A172 (cell line): ENCODE measurements around the gene TOB2. TPM values are rescaled to one million over a fixed set of nuclear protein-coding genes. Genes with fewer than 3 reads are reported as not detected.

Experiments
- DNase-seq: peaks from one replicate; pipeline ENCODE4 v3.0.0-alpha.2; 2015; ENCODE audit warnings: low spot score
- total RNA-seq: library from RNA; depleted of rRNA; stranded (reverse); fragments of >200 nt; shearing (Covaris generic); gene quantifications from 2 replicates; pipeline ENCODE4 v1.2.3, GENCODE V29; 2014; rRNA removed

The TOB2 gene
- 6.2 and 7.2 TPM in 2 replicates for total RNA-seq

DNA sequence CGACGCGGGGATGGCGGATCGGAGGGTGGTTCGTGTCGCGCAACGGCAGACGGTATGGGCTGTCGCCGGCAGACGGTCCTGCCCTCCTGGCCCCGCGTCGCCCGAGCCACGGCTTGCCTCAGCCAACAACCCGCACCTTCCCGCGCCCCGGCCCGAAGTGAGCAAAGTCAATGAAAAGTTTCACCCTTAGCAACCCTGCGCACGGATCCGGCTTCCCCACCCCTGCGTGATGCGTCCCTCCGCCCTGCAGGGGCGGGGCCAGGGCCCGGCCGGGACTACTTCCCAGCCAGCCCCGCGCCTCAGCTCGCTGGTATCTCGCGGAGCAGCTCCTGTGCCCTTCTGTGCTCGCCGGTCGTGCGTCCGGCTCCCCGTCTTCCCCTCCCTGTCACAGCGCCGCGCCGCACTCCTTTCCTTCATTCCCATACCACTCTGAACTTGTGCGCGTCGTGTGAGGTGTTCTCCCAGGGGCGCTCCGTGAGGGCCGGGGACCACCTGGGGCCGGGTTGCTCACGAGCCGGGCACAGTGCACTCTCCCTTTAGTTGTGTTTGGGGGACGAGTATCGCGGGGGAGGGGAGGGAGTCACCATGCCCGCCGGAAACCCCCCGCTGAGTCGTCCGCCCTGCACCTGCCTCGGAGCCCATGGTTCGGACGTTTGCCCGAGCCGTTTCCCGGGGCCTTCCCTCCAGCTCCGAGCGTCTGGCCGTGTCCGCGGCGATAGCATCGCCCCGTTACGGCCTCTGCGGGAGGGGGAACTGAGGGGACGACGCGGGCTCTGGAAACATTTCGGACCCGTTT, at the start of gene TOB2:
Gene TOB2, minus strand, starts transcription at position 163 of the 796 bp plus-strand sequence. CDS start 9,456 bp downstream, outside the sequence.
- peak; percentile 74 for DNase-seq

DNA sequence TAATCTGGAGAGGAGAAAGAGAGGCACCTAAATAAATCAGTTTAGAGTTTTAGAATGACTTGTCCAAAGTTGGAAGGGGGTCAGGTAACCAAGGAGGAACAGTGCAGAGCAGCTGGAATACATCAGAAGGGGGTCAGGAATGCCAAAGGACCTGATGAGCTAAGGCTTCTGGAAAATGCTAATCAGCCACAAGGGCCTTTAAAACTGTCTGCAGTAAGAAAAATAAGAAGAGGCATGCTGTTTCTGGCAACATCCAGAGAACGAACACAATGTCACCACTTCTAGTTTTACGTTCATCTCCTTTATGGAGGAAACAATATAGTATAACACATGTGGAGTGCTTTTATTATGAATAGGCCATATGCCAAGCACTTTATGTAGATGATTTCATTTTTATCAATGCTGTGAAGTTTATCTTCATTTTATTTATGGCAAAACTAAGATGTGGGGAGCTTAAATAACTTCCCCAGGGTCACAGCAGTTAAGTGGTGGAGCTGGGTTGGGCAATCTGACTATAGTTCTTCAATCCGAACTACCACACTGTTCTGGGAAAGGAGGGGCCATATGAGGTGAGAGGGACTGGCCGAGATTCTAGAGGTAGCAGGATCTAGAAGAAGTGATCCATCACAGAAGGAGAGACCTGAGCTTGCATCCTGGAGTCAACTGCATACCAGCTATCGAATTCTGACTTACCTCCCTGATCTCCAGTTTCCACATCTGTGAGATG, 44.9 kb upstream of the TOB2 start:
- no peak for DNase-seq

DNA sequence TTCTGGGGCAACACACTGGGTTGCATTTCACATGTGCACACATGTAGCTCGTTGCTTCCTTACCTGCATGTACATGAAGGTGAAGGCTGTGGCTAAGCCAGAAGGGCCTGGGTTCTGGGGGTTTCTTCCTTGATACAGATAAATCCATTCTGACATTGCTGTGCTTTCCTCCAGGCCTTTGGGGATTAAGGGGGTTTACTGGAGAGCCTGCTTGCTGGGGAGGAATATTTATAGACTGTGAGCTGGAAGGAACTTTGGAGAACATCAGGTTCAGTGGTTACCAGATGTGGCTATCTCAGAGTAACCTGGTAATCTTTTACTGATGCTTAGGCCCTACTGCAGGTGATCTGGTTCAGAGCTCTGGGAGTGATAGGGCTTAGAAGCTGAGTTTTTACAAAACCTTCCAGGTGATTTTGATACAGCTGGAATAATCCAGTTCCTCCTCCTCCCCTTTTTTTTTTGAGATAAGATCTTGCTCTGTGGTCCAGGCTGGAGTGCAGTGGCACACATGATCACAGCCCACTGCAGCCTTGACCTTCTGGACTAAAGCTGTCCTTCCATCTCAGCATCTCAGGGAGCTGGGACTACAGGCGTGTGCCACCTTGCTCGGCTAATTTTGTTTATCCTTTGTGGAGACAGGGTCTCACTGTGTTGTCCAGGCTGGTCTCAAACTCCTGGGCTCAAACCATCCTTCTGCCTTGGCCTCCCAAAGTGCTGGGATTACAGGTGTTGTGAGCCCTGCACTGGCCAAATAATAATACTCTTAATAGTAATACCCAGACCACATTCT, 42.2 kb upstream of the TOB2 start:
- no peak for DNase-seq

- DNase-seq, result no peak
These were observed 41.5 kb upstream of the TOB2 start for GRCh38 chr22:41488076-41488475.

DNA sequence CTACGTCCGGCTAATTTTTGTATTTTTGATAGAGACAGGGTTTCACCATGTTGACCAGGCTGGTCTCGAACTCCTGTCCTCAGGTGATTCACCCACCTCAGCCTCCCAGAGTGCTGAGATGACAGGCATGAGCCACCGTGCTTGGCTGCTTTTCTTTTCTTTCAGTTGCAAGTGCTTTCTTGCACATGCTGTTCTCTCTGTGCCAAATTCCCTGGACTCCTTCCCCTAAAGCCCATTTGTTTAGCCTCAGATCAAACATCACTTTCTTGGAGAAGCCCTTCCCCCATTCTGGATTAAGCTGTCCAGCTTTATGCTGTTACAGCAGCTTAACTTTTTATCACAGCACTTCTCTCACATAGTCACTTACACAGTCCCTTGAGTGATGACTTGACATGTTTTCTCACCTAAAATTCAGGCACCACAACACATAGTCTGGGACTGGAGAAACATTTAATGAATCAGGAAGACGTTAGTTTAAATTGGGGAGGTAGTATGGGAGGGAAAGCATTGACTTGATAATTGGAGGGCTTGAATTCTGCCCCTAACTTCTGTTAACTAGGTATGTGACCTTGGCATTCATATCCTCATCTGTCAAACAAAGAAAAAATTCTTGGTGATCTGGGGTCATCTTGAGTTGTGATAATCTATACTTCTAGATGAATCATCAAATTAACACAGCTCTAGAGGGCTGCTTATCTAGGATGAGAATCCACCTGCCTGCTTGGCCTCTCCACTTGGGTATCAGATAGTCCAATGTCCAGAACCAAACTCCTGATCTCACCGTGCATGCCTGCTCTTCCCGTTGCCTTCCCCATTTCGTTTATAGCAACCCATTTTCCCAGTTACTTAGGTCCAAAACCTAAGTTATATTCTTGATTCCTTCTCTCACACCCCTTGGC, 40.7 kb upstream of the TOB2 start:
- DNase-seq, result no peak

DNA sequence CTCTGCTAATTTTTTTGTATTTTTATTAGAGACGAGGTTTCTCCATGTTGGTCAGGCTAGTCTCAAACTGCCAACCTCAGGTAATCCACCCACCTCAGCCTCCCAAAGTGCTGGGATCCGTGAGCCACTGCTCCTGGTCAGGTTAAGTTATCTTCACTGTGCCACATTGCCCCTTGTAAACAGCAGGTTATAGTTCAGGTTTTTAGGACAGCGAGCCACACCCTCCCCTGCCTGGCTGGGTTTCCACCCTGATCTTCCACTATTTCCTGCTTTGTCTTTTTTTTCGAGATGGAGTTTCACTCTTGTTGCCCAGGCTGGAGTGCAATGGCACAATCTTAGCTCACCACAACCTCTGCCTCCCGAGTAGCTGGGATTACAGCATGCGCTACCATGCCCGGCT, 38.4 kb upstream of the TOB2 start:
- DNase-seq, result no peak

- peak; percentile 16 for DNase-seq
These were observed 35.8 kb upstream of the TOB2 start for GRCh38 chr22:41482319-41482935.

DNA sequence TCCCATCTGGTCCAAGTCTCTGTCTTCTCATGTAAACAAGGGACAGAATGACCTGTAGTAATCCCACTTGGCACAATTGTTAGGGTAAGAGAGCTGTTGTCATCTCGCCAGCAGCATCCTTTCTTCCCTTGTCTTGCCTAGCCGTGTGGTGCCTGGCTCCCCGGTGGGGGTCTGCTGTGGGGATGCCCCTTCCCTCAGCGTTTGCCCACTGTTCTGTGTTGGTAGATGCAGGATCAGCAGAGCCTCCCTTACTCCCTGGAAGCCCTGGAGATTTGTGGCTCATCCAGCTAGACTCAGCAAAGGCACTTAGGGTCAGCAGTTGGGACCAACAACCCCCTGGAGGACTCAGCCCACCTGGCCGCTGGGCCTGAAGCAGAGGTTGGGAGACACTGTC, 35.3 kb upstream of the TOB2 start:
- DNase-seq, result no peak

DNA sequence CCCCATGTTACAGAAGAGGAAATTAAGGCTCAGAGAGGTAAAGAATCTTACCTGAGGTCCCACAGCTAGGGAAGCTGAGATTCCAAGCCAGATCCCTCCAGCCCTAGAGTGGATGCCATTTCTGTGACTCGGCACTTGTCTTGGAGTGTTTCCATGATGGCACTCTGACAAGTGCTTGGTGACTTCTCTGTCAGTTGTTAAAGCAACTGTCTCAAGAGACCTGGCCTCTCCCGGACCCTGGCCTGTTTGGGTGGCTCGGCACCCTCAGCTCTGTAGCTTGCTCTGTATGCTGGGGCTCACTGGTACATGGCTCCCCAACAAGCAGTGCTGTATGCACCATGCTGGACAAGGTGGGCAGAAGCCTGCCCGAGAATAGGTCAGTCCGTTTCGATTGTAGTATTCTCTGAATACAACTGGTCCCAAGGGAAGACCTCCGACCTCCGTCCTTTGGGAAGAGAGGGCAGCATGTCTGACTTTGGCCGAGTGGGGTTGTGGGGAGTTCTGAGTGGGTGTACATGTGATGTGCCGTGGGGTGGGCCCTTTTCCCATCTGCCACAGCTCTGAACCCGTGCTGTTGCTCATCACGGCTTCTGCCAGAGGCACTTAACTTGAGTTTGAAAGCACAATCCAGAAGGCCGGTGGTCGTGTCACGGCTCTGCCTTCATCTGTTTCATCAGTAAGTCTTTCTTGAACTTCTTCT, 34.7 kb upstream of the TOB2 start:
- DNase-seq, result peak; percentile 36

DNA sequence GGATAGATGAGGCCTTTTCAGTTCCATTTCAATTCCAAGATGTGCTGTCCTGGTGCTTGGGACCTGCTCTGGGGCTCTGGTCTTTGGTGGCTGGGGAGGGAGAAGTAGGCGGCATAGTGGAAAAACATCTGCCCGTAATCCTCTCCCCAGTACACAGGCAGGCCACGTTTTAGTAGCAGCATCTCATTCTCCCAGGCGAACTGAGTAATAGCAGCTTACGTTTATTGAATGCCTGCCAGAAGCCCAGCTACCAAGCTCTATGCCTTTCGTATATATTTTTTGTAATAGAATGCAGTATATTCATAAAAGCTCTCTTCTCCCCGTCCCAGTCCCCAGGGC, 33.8 kb upstream of the TOB2 start:
- DNase-seq, result no peak

GRCh38 chr22:41479671-41480396, 33.2 kb upstream of the TOB2 start:
- peak; percentile 30 for DNase-seq

DNA sequence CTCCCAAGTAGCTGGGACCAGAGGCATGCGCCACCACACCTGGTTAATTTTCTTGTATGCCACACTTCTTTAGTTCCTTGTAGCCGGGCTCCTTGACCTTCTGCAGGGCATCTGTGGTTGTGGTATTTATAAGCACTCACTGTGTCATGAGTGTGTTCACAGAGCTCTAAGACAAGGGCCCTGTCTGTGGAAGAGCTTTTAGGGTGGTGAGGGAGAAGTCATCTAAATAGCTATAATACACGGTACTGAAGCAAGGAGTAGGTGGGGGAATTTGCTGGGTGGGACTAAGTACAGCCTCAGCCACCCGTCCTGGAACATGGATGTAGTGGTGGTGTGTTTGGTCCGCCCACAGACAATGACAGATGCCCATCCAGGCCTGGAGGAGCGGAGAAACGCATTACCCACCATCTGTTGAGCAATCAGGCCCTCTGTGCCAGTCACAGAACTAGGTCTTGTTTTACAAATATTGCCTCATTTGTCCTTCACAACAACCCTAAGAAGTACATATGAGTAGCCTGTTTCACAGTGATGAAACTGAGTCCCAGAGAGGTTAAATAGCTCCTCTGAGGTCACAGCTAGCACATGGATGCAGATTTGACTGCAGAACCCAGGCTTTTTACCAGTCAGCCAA, 32.4 kb upstream of the TOB2 start:
- DNase-seq, result no peak

GRCh38 chr22:41478473-41478872, 31.9 kb upstream of the TOB2 start:
- DNase-seq, result no peak

DNA sequence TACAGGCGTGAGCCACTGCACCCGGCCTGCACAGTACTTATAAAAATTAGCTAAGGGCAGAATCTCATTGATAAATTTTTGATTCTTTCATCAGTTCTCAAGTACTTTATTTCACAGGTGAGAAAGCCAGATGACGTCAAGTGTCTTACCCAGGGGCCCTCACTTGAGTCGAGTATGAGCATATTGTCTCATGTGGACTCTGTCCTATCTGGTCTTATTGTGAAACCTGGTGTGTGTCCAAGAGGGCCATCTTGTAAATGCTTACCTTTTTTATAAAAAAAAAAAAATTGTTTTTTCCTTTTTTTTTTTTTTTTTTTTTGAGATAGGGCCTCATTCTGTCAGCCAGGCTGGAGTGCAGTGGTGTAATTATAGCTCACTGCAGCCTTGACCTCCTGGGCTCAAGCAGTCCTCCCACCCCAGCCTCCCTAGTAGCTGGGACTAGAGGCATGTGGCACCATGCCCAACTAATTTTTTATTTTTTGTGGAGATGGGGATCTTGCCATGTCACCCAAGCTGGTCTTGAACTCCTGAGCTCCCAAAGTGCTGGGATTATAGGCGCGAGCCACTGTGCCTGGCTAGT, 28.4 kb upstream of the TOB2 start:
- no peak for DNase-seq

DNA sequence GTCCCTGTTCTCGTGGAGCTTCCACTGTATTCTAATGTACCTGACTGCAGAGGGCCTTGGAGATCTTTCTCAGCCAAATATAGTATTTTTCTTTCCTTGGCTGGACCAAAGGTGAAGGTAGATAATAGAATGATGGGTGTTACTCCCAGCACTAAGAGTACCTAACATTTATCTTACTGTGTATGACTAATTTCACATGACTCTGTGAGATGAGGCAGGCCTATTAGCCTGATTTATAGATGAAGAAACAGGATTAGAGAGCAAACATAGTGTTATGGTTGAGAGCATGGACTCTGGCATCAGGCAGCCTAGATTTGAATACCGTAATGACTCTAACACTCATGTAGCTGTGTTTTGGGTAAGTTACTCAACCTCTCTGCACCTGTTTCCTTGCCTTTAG, 25.0 kb upstream of the TOB2 start:
- no peak for DNase-seq

DNA sequence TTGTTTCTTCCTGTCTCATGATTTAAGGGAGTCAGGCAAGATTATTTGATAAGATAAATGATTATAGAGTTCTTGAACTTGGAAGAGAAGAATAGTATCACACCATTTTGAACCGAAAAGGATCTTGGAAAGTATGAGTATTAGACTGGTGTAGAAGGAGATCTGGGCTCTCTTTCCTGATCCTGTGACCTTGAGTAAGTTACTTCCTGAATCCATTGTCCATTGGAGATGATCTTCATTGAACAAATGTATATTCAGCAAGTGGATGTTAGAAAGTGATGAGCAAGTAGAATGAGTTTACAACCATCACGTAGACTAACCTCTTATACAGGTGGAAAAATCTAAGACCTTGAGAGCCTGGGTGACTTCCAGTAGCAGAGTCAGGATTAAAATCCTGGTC, 24.3 kb upstream of the TOB2 start:
- no peak for DNase-seq

- no peak for DNase-seq
These were observed 22.7 kb upstream of the TOB2 start for GRCh38 chr22:41469218-41469851.
